GM19463 (cell line): ENCODE measurements around the gene MSRB3.
"Not testable (repeated sequence)": the region's sequence is repeated elsewhere in the genome, so short reads cannot be mapped to it uniquely, and the experiment has no call there.

Experiments used
- ATAC-seq: cut with Tn5 transposase; IDR thresholded peaks from one replicate; pipeline ENCODE4 v1.9.1; 2021; ENCODE audit warnings: mild to moderate bottlenecking, moderate library complexity; ENCODE audit not compliant: unreplicated experiment

Gene MSRB3

GRCh38 chr12:65285532-65285931, 7.0 kb downstream of the MSRB3 start:
- ATAC-seq, result not testable (repeated sequence)

DNA sequence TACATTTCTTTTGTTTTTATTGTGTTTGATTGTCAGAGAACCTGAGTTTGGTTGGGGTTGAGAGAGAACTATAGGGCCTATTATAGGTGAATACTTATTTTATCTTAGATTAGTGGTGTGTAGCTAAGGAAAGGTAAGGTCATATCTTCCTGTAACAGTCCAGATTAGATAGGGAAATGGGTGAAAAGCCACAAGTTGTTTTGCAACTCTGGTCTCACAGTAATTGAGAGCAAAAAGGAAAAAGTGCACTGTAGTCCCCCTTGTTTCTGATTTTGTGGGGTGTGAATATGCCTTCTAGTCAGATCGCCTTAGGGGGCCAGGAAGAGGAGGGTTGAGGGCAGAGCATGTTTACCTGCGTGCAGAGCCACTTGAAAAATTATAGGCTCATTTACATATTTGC, 8.9 kb downstream of the MSRB3 start:
- ATAC-seq, result no peak

GRCh38 chr12:65292241-65292640, 13.8 kb downstream of the MSRB3 start:
- no peak for ATAC-seq

GRCh38 chr12:65293735-65294134, 15.3 kb downstream of the MSRB3 start:
- ATAC-seq, result no peak

- no peak for ATAC-seq
These were observed 16.3 kb downstream of the MSRB3 start for GRCh38 chr12:65294641-65295262.

- no peak for ATAC-seq
These were observed 18.2 kb downstream of the MSRB3 start for GRCh38 chr12:65296508-65297265.

GRCh38 chr12:65300097-65300496, 21.6 kb downstream of the MSRB3 start:
- ATAC-seq, result no peak

- ATAC-seq, result no peak
These were observed 22.3 kb downstream of the MSRB3 start for GRCh38 chr12:65300679-65301349.

DNA sequence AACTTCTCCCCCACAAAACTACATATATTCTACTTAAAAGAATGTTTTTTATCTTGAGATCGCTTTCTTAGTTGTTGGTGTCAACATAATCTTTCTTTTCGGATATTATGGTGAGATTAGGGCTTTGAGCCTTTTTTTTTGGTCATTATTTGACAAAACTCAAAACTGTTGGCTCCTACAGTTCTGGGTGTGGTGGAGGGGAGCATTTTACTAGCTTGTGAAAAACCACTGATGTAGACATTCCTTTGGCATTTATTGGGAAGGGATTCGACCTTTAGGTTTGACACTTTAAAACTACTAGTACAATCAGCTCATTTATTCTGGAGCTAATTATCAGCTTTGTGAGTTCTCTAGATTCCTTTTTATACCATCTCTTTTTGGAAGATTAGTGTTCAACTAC, 24.4 kb downstream of the MSRB3 start:
- no peak for ATAC-seq

DNA sequence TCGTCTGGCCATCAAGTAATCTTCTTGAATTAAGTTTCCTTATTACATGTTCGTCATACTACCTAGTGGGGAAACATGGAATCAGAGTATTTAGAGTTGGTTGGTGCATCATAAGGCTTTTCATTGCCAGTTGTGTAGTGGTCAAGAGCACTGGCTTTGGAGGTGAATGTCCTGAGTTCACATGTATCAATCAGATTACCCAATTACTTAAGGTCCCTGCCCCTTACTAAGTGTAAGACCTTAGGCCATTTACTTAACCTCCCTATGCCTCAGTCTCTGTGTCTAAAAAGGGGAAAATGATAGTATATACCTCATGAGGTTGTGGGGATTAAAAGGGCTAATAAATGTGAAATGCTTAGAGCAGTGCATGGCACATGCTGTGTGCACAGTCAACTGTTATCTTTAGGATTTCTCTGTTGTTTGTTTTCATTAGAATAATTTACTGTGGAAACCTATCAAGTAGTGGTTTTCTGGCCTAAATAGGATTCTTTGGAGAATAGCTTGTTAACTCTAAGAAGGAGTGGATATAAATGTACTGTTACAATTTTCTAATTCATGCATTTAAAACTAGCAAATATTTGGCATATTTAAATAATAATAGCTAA, 27.0 kb downstream of the MSRB3 start:
- ATAC-seq, result no peak

GRCh38 chr12:65306366-65307168, 28.1 kb downstream of the MSRB3 start:
- ATAC-seq, result no peak

- ATAC-seq, result no peak
These were observed 28.7 kb downstream of the MSRB3 start for GRCh38 chr12:65307169-65307501.

- no peak for ATAC-seq
These were observed 29.5 kb downstream of the MSRB3 start for GRCh38 chr12:65308006-65308405.

- ATAC-seq, result no peak
These were observed 30.2 kb downstream of the MSRB3 start for GRCh38 chr12:65308601-65309071.

- ATAC-seq, result no peak
These were observed 32.8 kb downstream of the MSRB3 start for GRCh38 chr12:65311260-65311659.

DNA sequence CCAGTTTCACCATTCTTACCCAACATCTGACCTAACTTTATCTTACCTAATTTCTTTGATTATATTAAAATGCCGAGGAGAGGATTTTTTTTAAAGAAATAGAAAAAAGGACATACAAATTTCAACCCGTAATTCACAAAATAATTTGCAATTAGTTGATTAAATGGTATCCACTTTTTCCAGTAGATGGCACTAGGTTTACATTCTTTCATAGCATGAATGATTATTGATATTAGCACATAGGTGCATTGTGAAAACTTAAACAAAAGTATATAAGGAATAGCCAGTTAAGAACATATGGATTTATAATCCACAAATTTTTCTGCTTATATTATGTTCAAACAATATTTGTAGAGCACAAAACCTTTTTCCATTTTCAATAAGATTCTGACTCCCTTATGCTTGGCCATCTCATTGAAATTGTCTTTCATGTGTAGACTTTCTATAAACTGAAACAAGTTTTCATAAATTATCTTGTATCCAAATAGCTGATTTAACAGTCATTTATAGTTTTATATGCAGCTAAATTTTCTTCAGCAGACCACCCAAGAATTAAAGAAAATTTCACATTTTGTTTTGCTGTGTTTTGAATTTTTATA, 35.3 kb downstream of the MSRB3 start:
- ATAC-seq, result no peak

- ATAC-seq, result not testable (repeated sequence)
These were observed 36.8 kb downstream of the MSRB3 start for GRCh38 chr12:65315238-65315637.

DNA sequence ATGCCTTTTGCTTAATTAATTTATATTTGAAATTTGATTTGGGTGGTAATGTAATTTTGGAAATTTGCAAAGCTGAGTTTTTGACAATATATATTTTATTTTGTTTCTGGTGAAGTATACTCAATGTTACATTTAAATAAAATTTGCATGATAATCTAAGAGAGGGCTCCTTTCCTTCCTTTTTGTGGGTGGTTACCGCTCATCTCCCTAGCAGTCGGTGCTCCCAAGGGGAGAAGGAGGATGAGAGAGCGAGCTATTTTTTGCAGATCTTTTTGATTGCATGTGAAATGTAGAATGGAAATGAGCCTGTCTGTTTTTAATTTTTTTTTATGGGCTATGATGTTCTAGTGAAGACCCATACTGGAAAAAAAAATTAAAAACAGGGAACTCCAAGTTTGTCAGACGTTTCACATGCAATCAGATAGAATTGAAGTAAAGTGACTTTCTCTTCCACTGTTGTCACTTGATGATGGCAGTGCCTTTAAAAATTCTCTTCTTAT, 39.8 kb downstream of the MSRB3 start:
- ATAC-seq, result no peak

GRCh38 chr12:65319688-65320200, 41.3 kb downstream of the MSRB3 start:
- ATAC-seq, result no peak

- ATAC-seq, result no peak
These were observed 44.6 kb downstream of the MSRB3 start for GRCh38 chr12:65323070-65323469.
